SK-N-MC (cell line): ENCODE data around the gene DENND2A.
"Not testable (repeated sequence)": the region's sequence is repeated elsewhere in the genome, so short reads cannot be mapped to it uniquely, and the experiment has no call there.

Source experiments
- DNase-seq: peaks from one replicate; pipeline ENCODE4 v3.0.0-alpha.2; 2011; ENCODE audit warnings: low read depth, low spot score
- H3K27ac ChIP-seq: fragments of 200-600 bp; sonication (generic); 2 replicates; pipeline ENCODE4 v1.5.1; 2016; ENCODE audit warnings: mixed run types
- H3K36me3 ChIP-seq: fragments of 200-600 bp; sonication (generic); 2 replicates; pipeline ENCODE4 v1.6.1; 2017; ENCODE audit warnings: antibody characterized with exemption, low read length, mixed read lengths; ENCODE audit not compliant: insufficient read depth
- H3K4me3 ChIP-seq: fragments of 200-600 bp; sonication (generic); 2 replicates; pipeline ENCODE4 v1.5.1; 2016
- H3K9ac ChIP-seq: fragments of 200-600 bp; sonication (generic); 2 replicates; pipeline ENCODE4 v1.8.0; 2017; ENCODE audit warnings: mixed run types, mixed read lengths; ENCODE audit not compliant: insufficient read length
- H3K9me3 ChIP-seq: fragments of 200-600 bp; sonication (generic); 2 replicates; pipeline ENCODE4 v1.6.1; 2017; ENCODE audit warnings: low read depth, mild to moderate bottlenecking, antibody characterized with exemption, low read length, moderate library complexity, mixed read lengths
- EZH2 ChIP-seq: fragments of 200-600 bp; sonication (generic); IDR thresholded peaks from one replicate; pipeline ENCODE4 v1.6.1; 2017; ENCODE audit warnings: antibody characterized with exemption
- FOXP2 ChIP-seq: optimal IDR thresholded peaks from 2 replicates; pipeline ENCODE3; 2011; ENCODE audit warnings: mild to moderate bottlenecking, moderate library complexity; ENCODE audit not compliant: insufficient read depth; ENCODE audit errors: extremely low read length, control extremely low read depth
- POLR2AphosphoS5 ChIP-seq: IDR thresholded peaks from 2 replicates; pipeline ENCODE4 v1.6.1; 2012; ENCODE audit warnings: mild to moderate bottlenecking, low read depth, low read length, borderline replicate concordance

The DENND2A gene

DNA sequence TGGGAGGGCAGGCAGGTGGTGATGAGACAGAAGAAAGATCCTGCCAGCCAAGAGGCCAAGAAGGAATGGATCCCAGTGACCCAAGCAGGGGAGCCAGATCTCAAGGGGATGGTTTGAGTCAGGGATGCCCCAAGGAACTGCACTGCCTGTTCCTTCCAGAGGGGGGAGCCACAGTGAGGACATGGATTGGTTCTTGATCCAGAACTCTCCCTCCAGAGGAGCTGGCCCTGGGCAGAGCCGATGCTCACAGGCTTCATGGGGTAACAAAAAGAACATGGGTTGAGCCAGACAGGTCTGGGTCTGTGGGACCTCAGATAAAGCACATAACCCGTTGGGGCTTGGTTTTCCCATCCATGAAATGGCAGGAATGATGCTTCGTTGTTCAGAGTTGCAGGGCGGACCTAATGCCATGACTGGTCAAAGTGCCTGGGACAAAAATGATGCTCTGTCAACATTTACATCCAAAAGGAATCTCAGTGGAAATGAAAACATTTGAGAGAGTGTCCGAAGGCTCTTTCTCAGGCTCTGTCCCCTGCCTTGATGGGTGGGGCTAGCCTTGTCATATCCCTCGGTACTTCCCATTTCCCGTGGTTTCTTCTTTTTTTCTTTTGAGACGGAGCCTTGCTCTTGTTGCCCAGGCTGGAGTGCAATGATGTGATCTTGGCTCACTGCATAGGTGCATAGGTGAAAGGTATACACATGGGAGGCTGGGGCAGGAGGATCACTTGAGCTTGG is 4.7 kb upstream of the DENND2A start:
- Histone ChIP-seq H3K9ac (no peak overlapping the region), H3K9me3 (no peaks in the 10 kb centered on the region), H3K36me3 (no peaks in the 10 kb centered on the region), H3K27ac (no peak overlapping the region), H3K4me3 (no peak overlapping the region)
- no peak for DNase-seq
- no peak for TF ChIP-seq POLR2AphosphoS5
- TF ChIP-seq EZH2, result no peak
- no peak for TF ChIP-seq FOXP2

DNA sequence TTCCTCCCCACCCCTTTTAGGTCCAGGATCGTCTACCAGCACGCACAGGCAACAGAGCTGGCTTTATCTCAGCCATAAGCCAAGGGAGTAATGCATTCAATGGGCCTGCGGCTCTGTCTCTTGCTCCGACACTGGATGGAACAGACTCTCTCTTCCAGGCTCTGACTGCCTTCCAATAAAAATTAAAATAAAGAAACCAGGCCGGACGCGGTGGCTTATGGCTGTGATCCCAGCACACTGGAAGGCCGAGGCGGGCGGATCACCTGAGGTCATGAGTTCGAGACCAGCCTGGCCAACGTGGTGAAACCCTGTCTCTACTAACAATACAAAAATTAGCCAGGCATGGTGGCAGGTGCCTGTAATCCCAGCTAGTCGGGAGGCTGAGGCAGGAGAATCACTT is 4.1 kb upstream of the DENND2A start:
- H3K9ac ChIP-seq, DNase-seq, H3K4me3 ChIP-seq, H3K36me3 ChIP-seq, H3K27ac ChIP-seq, H3K9me3 ChIP-seq: not testable (repeated sequence)

DNA sequence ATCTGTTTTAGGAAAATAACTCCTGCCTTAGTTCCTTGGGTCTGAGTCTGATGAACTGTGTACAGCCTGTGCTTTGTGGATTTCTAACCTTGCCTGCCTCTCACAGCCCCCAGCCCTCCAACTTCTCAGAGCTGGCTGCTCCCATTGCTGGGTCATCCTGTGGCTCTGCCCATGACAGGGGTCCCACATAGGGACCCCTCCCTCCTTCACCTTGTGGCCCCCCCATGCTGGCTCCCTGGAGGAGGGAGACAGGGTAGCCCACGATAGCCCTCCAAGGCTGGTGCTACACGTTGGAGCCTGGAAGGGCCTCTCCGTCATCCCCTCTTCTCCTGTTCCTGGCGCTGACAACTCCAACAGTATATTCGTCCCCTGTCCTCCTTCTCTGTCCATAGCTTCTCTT is 2.8 kb upstream of the DENND2A start:
- TF ChIP-seq EZH2 (no peak), FOXP2 (no peak), POLR2AphosphoS5 (no peak)
- no peaks in the 10 kb centered on the region for H3K9me3 ChIP-seq
- no peak overlapping the region for H3K9ac ChIP-seq
- no peak overlapping the region for H3K4me3 ChIP-seq
- DNase-seq, result no peak
- H3K27ac ChIP-seq, result no peak overlapping the region
- H3K36me3 ChIP-seq, result no peaks in the 10 kb centered on the region

DNA sequence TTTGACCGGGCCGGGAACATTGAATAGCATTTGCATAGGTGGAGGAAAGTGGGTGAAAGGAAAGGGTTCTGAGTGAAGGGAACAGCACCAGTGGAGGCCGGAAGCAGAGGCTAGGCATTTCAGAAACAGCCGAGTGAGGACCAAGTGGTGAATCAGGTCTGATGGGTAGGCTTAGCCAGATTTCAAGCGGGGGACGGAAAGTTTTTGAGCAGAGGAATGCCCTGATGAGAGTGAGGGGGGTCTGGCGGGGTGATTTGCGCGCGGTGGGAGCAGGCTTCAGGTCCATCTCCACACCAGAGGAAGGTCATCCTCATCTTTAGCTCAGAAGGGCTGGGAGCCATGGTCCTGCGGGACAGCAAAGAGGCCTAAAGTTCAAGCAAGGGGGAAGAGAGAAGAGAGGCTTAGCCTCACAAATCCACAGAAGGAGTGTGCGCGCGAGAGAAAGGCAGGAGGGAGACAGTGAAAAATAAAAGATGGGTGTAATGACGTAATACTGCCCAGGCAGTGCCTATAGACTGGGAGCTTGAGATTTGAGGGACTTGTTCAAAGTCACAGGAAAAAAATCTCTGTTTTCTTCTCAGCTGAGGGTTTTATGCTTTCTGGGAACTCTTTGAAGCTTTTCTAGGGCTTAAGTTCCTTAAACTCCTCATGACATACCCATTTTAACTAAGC is 1.0 kb upstream of the DENND2A start:
- no peak for TF ChIP-seq EZH2
- no peak for TF ChIP-seq FOXP2
- no peak for TF ChIP-seq POLR2AphosphoS5
- Histone ChIP-seq H3K27ac (no peak overlapping the region), H3K4me3 (no peak overlapping the region), H3K9me3 (no peaks in the 10 kb centered on the region), H3K9ac (no peak overlapping the region), H3K36me3 (no peaks in the 10 kb centered on the region)
- no peak for DNase-seq

DNA sequence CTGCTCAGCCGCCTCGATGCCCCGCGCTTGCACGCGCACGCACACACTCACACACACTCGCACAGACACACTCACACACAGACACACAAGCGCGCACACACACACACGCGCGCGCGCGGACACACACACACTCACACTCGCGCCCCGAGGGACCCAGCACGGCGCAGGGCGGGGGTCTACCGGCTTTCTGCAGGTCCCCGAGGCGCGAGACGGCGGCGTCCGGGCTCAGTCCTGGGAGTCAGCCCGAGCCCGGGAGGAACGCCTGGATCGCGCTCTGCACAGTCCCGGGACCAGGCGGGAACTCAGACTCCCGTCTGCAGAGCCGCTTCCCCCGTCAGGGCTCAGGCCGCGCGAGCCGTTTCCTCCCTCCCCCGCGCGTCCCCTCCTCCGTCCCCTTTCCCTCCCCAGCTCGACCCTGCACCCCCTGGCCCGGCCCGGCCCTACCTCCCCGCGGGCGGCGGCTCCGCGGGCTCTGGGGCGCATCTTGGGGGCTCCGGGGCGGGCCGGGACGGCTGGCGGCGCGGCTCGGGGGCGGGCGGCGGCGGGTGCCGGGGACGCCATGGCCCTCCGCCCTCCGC is 464 bp downstream of the DENND2A start:
- H3K4me3 ChIP-seq, result peak overlapping the region; percentile 81
- H3K9ac ChIP-seq, result peak overlapping the region; percentile 41
- H3K9me3 ChIP-seq, result no peaks in the 10 kb centered on the region
- no peak for TF ChIP-seq POLR2AphosphoS5
- TF ChIP-seq FOXP2, result no peak
- TF ChIP-seq EZH2, result no peak
- H3K36me3 ChIP-seq, result no peaks in the 10 kb centered on the region
- no peak overlapping the region for H3K27ac ChIP-seq
- no peak for DNase-seq

DNA sequence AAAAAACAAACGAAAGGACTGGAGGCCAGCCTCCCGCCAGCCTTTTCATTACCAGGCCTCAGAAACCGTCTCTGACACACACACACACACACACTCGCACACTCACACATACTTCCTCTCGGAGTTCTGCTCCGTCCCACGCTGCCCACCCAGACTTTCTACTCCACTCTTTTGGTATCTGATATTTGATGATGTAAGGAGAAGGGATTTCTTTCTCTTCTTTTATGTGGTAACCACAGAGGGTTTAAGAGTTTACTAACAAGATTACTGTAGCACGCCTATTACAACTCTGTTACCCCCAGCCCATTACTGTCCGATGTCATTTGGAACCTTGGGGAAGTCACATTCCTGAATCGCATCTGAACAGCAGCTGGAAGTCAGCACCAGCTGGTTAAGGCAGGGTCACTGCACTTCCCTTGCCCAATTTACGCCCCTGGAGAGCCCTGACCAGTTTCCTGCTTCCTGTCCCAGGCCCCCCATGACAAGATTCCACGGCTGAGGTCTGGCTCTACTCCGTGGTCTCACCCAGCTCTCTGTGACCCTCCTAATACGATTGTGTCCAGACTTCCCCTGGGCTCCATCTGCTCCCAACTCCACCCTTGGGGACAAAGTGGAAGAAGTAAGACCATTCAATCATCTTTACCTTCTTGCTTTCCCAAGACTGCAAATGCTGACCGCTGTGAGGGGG is 1.1 kb downstream of the DENND2A start:
- Histone ChIP-seq H3K9me3 (no peaks in the 10 kb centered on the region), H3K27ac (no peak overlapping the region), H3K36me3 (no peaks in the 10 kb centered on the region), H3K4me3 (peak overlapping the region; percentile 81), H3K9ac (no peak overlapping the region)
- DNase-seq, result no peak
- TF ChIP-seq EZH2 (no peak), FOXP2 (no peak), POLR2AphosphoS5 (no peak)

DNA sequence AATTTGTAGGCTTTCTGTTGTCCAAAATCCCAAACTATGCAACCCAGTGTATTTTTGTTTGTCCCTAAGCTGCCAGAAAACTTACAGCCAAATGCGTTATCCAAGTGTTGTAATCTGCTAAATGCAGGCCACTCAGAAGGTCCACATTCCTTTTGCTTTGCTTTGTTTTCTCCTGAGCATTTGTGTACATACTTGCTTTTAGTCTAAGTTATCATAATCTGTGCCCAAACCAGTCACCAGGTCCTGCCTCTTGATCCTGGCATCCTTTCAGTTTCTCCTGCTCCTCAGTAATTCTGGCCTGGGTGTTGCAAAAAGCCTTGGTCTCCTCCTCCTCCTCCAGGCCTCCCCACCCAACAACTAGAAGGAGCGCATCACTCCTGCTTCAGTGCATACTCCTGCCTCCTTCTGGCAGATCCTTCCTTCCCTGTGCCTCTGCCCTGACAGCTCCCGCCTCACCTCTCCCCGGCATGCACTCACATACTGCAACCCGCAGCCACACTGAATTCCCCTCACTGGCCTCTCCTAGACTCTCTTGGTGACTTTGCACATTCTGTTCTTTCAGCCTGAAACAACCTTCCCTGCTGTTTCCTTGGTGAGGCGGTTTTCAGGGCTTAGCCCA is 2.3 kb downstream of the DENND2A start:
- Histone ChIP-seq H3K27ac (no peak overlapping the region), H3K9me3 (no peaks in the 10 kb centered on the region), H3K9ac (no peak overlapping the region), H3K36me3 (no peaks in the 10 kb centered on the region), H3K4me3 (no peak overlapping the region)
- DNase-seq, result no peak
- no peak for TF ChIP-seq FOXP2
- TF ChIP-seq POLR2AphosphoS5, result no peak
- TF ChIP-seq EZH2, result no peak

DNA sequence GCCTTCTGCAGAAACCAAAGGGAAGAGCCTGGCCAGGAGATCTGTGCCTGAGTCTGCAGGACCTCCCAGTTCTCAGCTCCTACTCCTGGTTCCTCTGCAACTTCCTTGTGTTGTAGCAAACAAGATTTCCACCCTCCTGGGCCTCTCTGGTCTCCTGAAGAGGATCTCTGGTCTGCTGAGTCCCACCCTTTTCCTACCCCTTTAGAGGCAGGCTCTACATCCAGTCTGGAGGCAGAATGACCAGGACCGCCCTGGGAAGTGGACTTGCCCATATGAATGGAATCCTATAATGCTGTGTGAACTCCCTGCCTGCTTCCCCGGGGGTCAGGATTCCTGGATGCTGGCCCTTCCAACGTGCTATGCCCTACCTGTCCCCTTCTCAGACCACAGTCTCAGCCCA is 3.2 kb downstream of the DENND2A start:
- Histone ChIP-seq H3K9me3 (no peaks in the 10 kb centered on the region), H3K36me3 (no peaks in the 10 kb centered on the region), H3K9ac (no peak overlapping the region), H3K4me3 (no peak overlapping the region), H3K27ac (no peak overlapping the region)
- TF ChIP-seq EZH2, result no peak
- TF ChIP-seq FOXP2, result no peak
- TF ChIP-seq POLR2AphosphoS5, result no peak
- DNase-seq, result no peak
